GM10266 (cell line): Measurements from ENCODE around the gene EVPL.

ENCODE experiments used
- DNase-seq: peaks from one replicate; pipeline ENCODE4 v3.0.0; 2012; ENCODE audit errors: extremely low spot score
- TF ChIP-seq, protein P1 (sequence below): IDR thresholded peaks from 2 replicates; pipeline ENCODE4 v1.5.1; 2012; ENCODE audit warnings: mild to moderate bottlenecking, low read depth; ENCODE audit not compliant: control insufficient read depth, insufficient read depth; ENCODE audit errors: missing control alignments

The EVPL gene

DNA sequence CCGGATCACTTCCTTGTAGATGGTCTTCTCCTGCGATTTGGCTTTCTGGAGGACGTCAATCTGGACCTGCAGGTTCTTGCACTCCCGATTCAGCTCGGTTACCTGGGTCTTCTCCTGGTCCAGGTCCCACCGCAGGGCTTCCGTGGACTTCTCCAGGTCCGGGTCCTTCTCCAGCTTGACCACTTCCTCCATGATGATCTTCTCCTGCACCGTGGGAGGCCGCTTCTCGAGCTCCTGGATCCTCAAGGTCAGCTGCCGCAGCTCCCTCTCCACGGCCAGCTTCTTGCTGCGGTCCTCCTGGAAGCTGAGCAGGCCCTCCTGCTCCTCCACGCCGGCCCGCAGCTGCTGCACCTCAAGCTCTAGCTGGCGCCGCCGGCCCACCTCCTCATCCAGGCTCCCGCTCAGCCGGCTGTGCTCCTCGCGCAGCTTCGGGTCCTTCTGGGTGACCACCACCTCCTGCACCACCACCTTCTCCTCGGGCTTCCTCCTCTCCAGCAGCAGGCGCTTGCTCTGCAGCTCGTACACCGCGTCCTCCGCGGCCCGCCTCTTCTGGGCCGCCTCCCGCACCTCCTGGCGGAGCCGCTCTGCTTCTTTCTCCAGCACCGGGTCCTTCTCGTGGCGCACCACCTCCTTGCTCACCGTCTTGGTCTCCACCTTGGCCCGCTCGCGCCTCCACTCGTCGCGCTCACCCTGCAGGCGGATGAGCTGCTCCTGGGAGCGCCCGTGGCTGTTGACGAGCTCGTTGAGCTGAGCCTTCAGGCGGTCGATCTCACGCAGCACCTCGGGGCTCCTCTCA, 18.3 kb downstream of the EVPL start:
- no peak for DNase-seq
- TF ChIP-seq, protein P1, sequence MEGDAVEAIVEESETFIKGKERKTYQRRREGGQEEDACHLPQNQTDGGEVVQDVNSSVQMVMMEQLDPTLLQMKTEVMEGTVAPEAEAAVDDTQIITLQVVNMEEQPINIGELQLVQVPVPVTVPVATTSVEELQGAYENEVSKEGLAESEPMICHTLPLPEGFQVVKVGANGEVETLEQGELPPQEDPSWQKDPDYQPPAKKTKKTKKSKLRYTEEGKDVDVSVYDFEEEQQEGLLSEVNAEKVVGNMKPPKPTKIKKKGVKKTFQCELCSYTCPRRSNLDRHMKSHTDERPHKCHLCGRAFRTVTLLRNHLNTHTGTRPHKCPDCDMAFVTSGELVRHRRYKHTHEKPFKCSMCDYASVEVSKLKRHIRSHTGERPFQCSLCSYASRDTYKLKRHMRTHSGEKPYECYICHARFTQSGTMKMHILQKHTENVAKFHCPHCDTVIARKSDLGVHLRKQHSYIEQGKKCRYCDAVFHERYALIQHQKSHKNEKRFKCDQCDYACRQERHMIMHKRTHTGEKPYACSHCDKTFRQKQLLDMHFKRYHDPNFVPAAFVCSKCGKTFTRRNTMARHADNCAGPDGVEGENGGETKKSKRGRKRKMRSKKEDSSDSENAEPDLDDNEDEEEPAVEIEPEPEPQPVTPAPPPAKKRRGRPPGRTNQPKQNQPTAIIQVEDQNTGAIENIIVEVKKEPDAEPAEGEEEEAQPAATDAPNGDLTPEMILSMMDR, result no peak

DNA sequence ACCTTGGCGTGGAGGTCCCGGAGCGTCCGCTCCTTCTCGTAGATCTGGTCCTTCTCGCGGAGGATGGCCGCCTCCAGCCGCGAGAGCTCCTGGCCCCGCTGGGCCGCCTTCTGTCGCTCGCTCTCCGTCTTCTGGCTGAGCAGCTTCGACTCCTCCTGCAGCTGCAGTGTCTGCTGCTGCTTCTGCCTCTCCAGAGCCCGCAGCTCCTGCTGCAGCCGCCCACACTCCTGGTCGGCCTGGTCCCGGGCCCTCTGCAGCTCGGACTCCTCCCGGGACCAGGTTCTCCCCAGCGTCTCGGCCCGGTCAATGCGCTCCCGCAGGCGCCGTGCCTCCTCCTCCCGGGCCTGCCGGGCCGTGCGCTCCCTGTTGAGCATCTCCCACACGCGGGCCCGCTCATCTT, 18.9 kb downstream of the EVPL start:
- no peak for DNase-seq
- TF ChIP-seq, protein P1, result no peak

DNA sequence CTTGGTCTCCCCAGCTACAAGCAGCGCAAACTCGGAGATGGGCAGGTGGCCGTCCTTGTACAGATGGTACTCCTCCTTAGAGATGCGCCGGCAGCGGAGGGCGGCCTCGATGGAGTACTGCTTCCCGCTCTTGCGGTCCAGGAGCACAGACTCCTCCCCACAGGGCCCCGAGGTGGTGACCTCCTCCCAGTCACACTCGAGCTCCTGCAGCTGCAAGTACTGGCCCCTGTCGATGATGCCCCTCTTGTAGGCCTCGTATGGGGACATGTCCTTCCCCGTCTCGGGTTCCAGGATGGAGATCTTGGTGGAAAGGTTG, 19.3 kb downstream of the EVPL start:
- TF ChIP-seq, protein P1, result no peak
- no peak for DNase-seq

DNA sequence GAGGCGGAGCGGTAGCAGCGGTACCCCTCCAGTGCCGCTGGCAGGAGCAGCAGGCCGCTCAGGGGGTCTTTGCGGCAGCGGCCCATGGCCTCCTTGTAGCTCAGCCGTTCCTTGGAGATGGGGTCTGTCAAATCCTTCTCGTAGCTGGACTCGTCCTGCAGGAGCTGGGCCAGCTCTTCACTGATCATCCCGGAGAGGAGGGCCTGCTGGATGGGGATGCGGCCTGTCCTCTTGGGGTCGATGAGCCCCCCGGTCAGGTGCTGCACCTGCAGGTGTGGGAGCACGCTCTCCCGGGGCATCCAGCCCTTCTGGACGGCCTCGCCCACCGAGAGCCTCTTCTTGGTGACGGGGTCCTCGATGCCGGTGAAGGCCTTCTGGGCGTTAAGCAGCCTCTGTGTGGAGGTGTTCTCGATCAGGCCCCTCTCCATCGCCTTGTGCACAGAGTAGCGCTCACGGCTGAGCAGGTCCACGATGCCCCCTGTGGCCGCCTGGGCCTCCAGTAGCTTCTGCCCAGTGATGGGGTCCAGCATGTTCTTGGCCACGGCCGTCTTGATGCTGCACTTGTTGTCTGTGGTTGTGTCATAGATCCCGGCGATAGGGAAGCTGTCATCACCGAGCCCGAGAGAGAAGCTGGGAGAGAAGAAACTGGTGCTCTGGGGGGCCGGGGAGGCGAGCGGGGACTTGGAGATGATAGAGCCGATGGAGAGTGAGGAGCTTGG, 19.8 kb downstream of the EVPL start:
- no peak for DNase-seq
- TF ChIP-seq, protein P1, result no peak

DNA sequence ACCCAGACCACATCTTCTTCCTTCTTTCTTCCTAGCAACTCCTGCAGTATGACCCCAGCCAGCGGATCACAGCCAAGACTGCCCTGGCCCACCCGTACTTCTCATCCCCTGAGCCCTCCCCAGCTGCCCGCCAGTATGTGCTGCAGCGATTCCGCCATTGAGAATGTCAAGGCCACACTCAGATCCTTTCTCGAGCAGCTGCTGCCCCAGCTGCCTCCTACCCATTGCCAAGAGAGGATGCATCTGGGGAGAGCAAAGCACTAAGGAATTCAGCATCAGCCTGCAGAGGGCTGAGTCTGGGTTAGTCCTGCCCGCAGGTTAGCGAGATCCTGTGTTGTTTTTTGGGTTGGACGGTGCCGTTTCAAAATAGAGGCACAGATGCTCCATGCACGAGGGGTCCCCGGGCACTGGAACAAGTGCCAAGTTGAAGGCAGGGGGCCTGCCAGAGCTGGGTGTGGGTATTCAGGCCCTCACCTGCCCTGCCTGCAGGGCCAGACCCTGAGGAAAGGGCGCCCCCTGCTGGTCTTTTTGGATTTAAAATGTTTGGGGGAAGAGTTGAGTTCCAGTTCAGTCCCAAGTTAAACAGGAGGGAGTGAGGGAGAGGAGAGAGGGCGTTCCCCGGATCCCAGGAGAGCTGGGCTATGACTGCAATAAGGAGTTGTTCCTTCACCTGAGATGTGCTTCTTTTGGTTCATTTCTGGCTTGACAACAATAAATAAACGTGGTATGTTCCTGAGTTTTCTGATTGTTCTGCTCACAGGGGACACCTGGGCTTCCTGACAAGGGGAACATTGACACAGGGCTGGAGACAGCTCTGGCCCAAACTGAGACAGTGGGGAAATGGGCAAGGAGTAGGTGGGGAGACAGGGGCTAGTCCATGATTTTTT, 21.6 kb downstream of the EVPL start:
- TF ChIP-seq, protein P1, result peak; percentile 69

DNA sequence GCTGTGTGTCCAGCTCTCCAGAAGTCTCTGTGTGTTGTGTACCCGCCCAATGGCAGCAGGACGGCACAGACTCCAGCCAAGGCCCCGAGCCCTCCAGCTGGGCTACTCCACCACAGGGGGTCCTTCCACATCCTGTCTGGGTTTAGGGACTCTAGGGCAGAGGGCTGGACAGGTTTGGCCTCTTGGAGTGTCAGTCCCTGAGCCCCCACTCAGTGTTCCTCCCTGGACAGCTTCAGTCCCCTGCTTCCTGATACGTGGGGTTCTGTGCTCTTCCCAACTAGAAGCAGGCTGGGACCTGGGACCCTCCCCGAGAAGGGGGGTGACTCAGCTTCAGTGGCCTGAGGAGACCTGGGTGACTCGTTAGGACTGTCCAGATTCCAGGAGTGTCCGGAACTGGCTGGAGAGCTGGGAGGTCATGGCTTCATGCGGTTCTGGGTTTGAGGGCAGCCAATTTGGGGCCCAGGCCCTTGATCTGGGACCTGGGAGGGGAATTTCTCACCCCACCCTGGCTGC, 22.3 kb downstream of the EVPL start:
- no peak for DNase-seq
- TF ChIP-seq, protein P1, result no peak

More for the DNA sequence above, 21.6 kb downstream of the EVPL start:
- DNase-seq, result peak; percentile 92

DNA sequence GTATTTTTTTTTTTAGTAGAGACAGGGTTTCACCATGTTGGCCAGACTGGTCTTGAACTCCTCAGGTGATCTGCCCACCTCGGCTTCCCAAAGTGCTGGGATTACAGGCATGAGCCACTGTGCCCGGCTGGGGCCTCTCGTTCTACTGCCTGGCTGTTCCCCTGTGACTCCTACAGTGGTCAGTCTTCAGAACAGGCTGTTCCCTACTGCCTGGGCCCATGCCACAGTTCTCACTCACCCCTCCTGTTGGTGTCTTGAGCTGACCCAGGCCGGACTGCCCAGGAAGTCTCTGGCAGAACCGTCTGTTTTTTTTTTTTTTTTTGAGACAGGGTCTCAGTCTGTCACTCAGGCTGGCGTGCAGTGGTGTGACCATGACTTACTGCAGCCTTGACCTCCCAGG, 23.2 kb downstream of the EVPL start:
- TF ChIP-seq, protein P1, result no peak
- DNase-seq, result no peak
